ENCODE data around the gene SH3BP4.

DNA sequence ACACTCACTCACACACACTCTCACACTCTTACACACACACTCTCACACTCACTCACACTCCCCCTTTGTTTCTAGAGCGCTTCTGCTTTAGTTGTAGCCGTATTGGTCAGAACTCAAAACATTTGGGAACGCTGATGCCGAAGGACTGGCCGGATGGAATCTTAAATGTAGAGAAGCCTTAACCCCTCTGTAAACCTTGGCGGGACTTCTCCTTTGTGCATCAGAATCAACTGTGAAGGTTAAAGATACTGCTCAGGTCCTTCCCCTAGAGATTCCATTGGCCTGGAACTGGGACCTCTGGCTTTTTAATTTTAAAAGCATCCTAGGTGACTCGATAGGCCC is 18.3 kb downstream of the SH3BP4 start:
- TF ChIP-seq, protein P1, sequence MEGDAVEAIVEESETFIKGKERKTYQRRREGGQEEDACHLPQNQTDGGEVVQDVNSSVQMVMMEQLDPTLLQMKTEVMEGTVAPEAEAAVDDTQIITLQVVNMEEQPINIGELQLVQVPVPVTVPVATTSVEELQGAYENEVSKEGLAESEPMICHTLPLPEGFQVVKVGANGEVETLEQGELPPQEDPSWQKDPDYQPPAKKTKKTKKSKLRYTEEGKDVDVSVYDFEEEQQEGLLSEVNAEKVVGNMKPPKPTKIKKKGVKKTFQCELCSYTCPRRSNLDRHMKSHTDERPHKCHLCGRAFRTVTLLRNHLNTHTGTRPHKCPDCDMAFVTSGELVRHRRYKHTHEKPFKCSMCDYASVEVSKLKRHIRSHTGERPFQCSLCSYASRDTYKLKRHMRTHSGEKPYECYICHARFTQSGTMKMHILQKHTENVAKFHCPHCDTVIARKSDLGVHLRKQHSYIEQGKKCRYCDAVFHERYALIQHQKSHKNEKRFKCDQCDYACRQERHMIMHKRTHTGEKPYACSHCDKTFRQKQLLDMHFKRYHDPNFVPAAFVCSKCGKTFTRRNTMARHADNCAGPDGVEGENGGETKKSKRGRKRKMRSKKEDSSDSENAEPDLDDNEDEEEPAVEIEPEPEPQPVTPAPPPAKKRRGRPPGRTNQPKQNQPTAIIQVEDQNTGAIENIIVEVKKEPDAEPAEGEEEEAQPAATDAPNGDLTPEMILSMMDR (IDR thresholded peaks at IDR 0.05) = no peak
- TF ChIP-seq POLR2A (IDR thresholded peaks at IDR 0.05) = no peak
